Stimulated activated CD8-positive, alpha-beta memory T cell treated with anti-CD3 and anti-CD28 coated beads, Interleukin-15, amount 100 ng/mL, for 24 hours (primary cell): ENCODE data around the gene RBPJL.

Experiments
- DNase-seq: peaks from one replicate; pipeline ENCODE4 v3.0.0-alpha.2; 2020; ENCODE audit warnings: low read depth

Gene RBPJL

DNA sequence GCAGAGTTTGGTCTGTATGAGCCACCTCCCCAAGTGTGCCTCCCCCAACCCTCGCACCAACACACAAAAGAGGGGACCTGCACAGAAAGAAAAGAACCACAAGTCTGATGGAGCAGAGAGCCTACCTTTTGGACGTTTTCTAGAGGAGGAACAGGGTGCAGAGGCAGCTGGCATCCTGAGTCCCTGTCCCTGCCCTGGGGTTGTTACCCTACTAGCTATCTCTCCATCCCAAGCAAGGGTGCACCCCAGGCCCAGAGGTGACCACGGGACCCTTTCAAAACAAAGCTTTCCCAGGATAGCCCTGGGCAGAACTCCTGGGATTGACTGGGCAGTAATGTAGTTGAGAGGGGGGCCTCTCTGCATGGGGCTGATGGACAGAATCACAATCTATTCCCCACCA lies 11.2 kb downstream of the RBPJL start:
- no peak for DNase-seq

DNA sequence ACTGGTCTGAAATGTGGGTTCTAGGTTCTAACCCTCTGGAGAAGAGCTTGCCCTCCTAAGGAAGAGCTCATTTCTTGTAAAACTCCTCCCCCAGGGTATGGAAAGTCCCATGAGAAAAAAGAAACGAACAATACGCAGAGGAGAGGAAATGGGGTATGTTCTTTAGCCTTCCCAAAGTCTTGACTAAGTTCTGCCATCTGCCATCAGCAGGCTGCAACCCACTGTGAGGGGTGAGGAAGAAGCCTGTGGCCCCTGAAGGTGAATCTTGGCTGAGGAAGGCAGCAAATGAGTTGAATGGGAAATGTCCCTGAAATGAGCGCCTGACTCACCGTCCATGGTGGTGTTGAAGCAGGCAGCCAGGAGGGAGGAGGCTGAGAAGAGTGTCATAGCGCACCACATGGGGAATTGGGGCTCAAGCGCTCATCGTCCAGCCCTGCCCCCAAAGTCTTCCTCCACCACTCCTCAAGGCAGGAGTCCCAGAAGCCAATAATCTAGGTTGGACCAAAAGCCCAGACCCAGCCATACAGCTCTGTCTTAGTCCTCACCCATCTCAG lies 11.8 kb downstream of the RBPJL start:
- DNase-seq: no peak

- DNase-seq: no peak
These were observed 12.3 kb downstream of the RBPJL start for GRCh38 chr20:45318948-45319347.

- DNase-seq: no peak
These were observed 14.4 kb downstream of the RBPJL start for GRCh38 chr20:45320948-45321595.

GRCh38 chr20:45322952-45323383 lies 16.3 kb downstream of the RBPJL start:
- DNase-seq: no peak

DNA sequence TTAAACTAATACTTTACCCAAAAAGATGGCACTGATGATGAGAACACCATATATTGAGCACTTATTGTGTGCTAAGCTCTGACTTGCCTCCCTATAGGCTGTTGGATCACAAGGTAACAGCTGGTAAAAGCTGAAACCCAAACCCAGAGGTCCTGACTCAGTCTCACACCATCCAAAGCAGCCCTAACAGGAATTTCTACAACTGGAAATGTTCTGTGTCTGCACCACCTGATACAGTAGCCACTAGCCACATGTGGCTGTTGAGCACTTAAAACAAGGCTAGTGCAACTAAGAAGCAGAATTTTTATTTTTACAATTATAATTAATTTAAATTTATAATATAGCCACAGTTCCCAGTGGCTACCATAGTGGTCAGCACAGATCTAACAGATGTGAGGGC lies 17.1 kb downstream of the RBPJL start:
- DNase-seq: no peak

GRCh38 chr20:45325371-45325770 lies 18.7 kb downstream of the RBPJL start:
- DNase-seq: no peak

DNA sequence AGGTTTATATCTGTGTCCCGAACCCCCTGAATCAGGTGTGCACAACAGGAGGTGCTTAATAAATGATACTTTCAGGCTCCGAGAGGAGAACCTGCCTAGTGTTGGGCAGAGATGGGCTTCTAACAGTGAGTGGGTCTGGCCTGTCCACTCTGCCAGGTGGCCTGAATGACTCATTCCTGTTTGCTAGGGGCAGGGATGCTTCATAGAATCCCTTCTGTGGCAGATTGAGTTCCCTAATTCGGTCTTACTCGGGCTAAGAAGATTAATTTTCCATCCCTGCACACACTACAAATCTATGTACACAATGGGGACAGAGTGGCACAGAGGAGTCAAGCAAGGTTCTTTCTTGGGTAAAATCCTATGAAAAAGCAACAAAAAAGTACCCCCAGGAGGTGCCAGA lies 21.8 kb downstream of the RBPJL start:
- no peak for DNase-seq

GRCh38 chr20:45329497-45330319 lies 23.1 kb downstream of the RBPJL start:
- no peak for DNase-seq

DNA sequence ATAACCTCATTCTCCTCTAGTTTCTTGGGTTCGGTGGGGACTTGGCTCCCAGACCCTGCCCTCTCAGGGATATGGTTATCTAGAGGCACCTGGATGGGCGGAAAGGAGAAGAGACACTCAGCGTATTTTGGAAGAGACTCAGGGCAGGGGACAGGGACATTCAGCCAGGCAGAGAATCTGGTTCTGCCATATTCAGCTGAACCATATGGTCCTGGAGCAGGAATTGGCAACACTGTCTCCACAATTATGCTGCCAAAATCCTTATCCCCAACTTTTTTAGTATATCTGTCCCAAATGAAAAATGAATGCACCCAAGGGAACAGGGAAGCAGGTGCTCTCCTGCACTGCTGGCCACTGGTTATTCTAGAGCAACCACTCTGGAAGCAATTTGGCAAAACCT lies 23.8 kb downstream of the RBPJL start:
- DNase-seq: no peak

GRCh38 chr20:45336530-45337366 lies 30.1 kb downstream of the RBPJL start:
- DNase-seq: no peak

DNA sequence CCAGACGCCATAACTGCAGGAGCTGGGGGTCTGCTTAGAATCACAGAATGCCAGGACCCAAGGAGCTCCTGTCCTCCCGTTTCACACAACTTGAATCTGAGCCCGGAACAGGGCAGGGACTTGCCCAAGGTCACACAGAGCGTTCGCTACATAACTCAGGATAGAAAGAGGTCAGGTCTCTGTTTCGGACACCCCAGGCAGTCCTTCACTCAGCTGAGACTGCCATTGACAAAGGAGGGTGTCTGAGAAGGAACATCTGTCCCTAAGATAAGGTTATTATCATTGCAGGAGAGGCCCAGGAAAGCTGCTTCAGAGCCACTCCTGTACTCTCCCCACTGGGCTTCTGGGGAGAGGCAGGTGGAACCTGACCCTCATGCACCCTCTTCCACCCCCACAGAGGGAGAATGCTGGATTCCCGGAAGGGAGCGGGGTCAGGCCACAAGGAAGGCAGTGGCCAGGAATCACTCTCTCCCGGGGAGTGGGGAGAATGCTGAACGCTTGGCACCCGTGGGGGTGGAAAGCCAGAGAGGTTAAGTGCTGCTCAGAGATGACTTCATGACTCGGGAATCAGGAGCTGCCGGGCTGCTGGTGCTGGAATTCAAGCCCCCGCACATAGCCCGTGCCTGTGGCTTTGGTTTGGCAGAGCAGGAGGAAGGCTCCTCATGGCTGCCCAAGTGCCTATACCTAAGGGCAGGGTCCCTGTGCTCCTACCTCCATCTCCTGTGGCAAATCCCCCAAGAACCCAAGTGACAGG lies 30.9 kb downstream of the RBPJL start:
- no peak for DNase-seq

DNA sequence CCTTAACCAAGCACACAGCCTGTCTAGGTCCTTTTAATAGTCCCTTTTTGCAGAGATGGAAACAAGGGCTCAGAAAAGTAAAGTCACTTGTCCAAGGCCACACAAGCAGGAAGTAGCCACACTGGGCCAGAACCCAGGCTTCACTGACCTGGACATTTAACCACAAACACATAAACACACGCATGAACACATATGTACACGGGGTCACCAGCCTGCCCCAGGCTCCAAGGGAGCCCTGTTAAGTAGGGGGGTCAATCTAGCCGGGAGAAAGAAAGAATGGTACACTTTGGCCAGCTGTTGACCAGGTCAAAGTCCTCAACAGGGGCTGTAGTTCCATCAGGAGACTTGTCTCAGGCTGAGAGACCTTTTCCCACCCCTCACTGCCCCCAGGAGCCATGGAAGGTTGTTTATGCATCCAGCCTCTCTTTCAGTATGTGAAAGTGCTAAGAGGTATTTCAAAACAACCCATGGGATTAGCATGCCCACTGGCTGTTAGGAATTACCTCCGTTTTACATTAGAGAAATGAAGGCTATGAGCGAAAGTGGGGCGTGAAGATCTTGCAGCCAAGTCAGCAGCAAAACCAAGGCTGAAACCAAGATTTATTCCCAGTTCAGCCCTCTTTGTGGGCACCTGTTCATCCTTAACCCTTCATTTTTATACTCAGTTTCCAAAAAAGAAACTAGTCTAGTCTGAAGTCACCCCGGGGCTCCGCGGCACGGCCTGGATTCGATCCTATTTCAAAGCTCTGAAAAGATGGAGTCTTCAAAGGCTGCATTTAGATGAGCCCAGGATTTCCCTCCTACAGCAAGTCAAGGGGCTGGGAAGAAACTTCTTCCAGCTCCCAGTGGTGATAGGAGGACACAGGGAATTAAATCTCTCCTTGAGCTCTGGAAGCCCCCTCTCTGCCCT lies 31.7 kb downstream of the RBPJL start:
- DNase-seq: no peak

- no peak for DNase-seq
These were observed 32.4 kb downstream of the RBPJL start for GRCh38 chr20:45339084-45339483.

DNA sequence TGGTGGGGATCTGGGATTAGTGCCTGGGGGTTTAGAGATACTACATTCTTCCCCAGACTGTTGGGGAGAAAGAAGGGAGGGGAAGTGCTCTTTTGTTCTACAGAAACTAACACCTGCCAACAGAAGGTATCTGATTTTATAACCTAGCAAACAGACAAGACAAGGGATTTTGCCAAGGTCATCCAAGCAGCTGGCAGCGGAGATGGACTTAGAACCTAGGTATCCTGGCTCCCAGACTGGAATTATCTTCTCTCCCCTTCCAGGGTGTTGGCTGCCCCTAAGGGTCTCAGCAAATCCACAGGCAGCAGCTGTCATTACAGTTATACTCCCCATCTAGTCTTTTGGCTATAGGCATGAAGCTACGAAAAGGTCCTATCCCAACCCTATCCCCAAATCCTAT lies 33.2 kb downstream of the RBPJL start:
- DNase-seq: no peak

DNA sequence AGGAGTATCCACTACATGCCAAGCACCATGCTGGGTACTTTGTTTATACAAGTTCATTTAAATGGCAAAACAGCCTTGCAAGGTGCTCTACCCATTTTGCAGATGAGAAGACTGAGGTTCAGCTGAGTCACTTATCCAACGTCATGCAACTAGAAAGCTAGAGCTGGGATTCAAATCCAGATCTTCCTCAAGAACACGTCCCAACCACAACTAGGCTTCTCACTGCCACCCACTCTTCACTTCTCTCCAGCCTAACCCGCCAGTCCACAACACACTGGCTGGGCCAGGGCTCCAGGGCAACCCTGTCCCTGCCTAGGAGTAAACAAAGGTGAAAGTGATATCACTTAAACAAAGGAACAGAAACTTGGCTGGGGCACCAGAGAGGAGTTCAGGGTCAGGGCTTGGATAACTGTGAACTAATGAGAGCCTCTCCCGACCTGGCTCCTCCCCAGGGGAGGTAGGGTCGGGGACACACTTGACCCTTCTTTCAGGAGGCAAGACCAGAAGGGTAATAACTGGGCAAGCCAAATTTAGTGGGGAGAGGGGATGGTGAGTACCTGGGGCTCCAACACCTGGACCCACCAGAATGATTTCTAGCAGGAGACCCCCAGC lies 33.7 kb downstream of the RBPJL start:
- DNase-seq: no peak

GRCh38 chr20:45340951-45341350 lies 34.3 kb downstream of the RBPJL start:
- DNase-seq: no peak

GRCh38 chr20:45341579-45341938 lies 34.9 kb downstream of the RBPJL start:
- DNase-seq: no peak

GRCh38 chr20:45341939-45342854 lies 35.6 kb downstream of the RBPJL start:
- DNase-seq: no peak
